NB4 (cell line): ENCODE measurements around the gene RPS29.

Experiments
- DNase-seq: peaks from one replicate; pipeline ENCODE4 v3.0.0; 2010; ENCODE audit warnings: low read depth
- H3K4me3 ChIP-seq: one replicate; pipeline ENCODE4 v1.5.1; 2011; ENCODE audit warnings: mild to moderate bottlenecking, low read depth, low read length, moderate library complexity
- MYC ChIP-seq: IDR thresholded peaks from 2 replicates; pipeline ENCODE4 v1.6.1; 2011; ENCODE audit warnings: low read depth, low read length
- POLR2A ChIP-seq: IDR thresholded peaks from 2 replicates; pipeline ENCODE4 v1.6.1; 2011; ENCODE audit warnings: mild to moderate bottlenecking; ENCODE audit not compliant: insufficient read length; ENCODE audit errors: extremely low read depth
- TF ChIP-seq, protein P1 (sequence below): IDR thresholded peaks from 2 replicates; pipeline ENCODE4 v1.6.1; 2011; ENCODE audit warnings: low read depth, low read length
- TF ChIP-seq, protein P2 (sequence below): IDR thresholded peaks from one replicate; pipeline ENCODE4 v1.5.1; 2012; ENCODE audit warnings: low read depth, low read length

Gene RPS29

DNA sequence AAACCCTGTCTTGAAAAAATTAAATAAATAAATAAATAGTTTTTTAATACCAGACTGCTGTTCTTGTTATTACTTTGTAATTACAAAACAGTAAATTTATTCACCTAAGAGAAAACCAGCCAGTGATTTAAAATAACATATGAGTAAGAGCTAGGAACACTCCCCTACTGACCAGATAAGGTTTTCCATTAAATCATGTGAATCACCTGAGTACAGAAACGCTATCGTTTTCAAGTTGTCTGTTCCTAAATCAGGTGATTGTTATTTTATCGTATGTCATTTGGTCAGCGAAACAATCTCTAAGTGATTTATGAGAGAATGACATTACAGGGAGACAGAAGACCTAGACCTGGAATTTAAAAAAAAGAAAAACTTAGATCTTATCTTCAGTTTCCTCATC lies 47.3 kb downstream of the RPS29 start:
- DNase-seq: no peak
- no peak overlapping the region for H3K4me3 ChIP-seq
- TF ChIP-seq, protein P1, sequence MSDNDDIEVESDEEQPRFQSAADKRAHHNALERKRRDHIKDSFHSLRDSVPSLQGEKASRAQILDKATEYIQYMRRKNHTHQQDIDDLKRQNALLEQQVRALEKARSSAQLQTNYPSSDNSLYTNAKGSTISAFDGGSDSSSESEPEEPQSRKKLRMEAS: no peak
- TF ChIP-seq, protein P2, sequence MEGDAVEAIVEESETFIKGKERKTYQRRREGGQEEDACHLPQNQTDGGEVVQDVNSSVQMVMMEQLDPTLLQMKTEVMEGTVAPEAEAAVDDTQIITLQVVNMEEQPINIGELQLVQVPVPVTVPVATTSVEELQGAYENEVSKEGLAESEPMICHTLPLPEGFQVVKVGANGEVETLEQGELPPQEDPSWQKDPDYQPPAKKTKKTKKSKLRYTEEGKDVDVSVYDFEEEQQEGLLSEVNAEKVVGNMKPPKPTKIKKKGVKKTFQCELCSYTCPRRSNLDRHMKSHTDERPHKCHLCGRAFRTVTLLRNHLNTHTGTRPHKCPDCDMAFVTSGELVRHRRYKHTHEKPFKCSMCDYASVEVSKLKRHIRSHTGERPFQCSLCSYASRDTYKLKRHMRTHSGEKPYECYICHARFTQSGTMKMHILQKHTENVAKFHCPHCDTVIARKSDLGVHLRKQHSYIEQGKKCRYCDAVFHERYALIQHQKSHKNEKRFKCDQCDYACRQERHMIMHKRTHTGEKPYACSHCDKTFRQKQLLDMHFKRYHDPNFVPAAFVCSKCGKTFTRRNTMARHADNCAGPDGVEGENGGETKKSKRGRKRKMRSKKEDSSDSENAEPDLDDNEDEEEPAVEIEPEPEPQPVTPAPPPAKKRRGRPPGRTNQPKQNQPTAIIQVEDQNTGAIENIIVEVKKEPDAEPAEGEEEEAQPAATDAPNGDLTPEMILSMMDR: no peak
- TF ChIP-seq MYC (no peak), POLR2A (no peak)
